Adipocyte (in vitro differentiated cells): ENCODE results near the gene SLC35F4.

Experiments used
- DNase-seq: peaks from one replicate; pipeline ENCODE4 v3.0.0-alpha.2; 2015; ENCODE audit warnings: low read depth
- H3K27me3 ChIP-seq: replicated peaks from 2 replicates; pipeline ENCODE4 v1.7.0; 2013; ENCODE audit warnings: mild to moderate bottlenecking, low read length, moderate library complexity; ENCODE audit not compliant: control insufficient read depth, insufficient read depth
- H3K36me3 ChIP-seq: 2 replicates; pipeline ENCODE4 v1.7.0; 2013; ENCODE audit warnings: low read length, mild to moderate bottlenecking, moderate library complexity; ENCODE audit not compliant: control insufficient read depth, insufficient read depth, severe bottlenecking
- H3K4me1 ChIP-seq: 2 replicates; pipeline ENCODE4 v1.7.0; 2013; ENCODE audit warnings: mild to moderate bottlenecking, low read length, moderate library complexity; ENCODE audit not compliant: control insufficient read depth, insufficient read depth
- H3K4me3 ChIP-seq: 2 replicates; pipeline ENCODE4 v1.7.0; 2013; ENCODE audit warnings: mild to moderate bottlenecking, low read length, moderate library complexity
- H3K9ac ChIP-seq: 2 replicates; pipeline ENCODE4 v1.7.0; 2013; ENCODE audit warnings: mild to moderate bottlenecking, low read length, moderate library complexity
- H3K9me3 ChIP-seq: 2 replicates; pipeline ENCODE4 v1.7.0; 2013; ENCODE audit warnings: mild to moderate bottlenecking, low read length, moderate library complexity; ENCODE audit not compliant: control insufficient read depth

Gene SLC35F4

DNA sequence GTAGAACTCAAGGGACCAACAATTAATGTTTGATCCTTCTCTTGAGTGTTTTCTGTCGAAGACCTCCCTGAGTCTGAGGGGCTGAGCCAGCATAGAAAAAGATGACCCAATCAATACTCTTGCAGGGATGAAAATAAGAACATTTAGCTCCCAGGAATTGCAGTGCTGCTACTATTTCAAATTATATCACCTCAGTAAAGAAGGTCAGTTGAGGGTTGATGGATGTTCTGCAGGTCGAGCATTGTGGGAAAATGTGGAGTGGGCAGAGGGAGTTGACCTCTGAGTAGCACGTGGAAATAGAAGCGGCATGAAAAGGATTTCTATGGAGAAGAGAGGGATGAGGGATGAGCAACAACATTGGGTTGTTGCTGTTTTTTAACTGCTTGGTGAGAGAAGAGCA lies 297.3 kb downstream of the SLC35F4 start:
- no peak overlapping the region for H3K4me3 ChIP-seq
- H3K9me3 ChIP-seq: no peaks in the 10 kb centered on the region
- H3K4me1 ChIP-seq: no peaks in the 10 kb centered on the region
- no peaks in the 10 kb centered on the region for H3K27me3 ChIP-seq
- DNase-seq: no peak
- H3K9ac ChIP-seq: no peak overlapping the region
- no peaks in the 10 kb centered on the region for H3K36me3 ChIP-seq

DNA sequence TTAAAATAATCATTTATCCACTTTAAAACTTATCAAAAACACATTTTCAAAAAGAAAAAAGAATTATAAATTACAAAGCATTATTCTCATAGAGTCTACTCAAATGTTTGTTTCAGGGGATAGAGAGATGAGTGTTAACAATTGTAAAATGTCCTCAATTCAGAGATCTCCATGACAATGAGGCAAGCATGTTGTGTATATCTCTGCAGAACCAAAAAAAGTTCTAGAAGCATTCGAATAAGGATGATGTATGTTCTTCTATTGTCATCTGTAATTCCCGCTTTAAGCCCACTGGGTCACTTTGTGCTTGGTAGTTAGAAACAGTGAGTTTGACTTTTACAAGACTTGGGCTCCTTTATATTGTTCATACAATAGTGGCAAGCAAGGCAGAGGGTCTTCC lies 298.7 kb downstream of the SLC35F4 start:
- Histone ChIP-seq H3K9ac (no peak overlapping the region), H3K4me3 (no peak overlapping the region), H3K9me3 (no peaks in the 10 kb centered on the region), H3K4me1 (no peaks in the 10 kb centered on the region), H3K27me3 (no peaks in the 10 kb centered on the region), H3K36me3 (no peaks in the 10 kb centered on the region)
- DNase-seq: no peak

DNA sequence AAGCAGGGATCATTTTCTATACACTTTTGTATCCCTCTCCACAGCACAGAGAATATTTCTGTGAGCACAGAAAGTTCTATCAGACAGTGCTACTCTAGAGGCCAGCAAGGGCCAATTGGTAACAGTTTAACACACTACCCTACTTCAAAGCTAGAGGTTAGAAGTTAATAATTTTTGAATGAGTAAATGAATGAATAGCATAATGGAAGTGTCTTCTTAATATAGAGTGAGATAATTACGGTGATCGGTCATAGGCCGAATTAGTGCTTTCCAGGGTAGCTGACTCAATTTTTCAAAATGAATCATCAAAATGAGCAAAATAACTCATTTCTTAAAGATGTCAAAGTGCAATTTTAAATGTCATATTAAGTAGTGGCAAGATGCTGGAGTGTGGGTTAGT lies 305.2 kb downstream of the SLC35F4 start:
- Histone ChIP-seq H3K27me3 (no peaks in the 10 kb centered on the region), H3K4me1 (no peaks in the 10 kb centered on the region), H3K4me3 (no peak overlapping the region), H3K9me3 (no peaks in the 10 kb centered on the region), H3K9ac (no peak overlapping the region), H3K36me3 (no peaks in the 10 kb centered on the region)
- no peak for DNase-seq

DNA sequence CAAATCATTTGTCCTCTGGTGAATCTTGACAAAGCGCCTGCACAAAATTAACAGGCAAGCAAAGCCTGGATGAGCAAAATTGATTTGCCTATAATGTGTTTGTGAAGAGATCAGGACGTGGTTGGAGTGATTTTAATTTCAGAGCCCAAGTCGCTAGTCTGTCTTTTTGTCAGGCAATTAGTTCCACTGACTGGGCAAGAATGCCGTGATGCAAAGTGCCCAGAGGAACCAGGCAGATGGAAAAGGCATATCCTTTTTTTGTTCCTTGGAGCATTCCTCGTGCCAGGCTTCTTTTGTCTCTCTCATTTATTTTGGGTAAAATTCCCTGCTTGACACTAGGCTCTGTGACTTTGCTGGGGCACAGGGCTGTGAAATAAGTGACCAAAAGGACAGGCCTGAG lies 306.3 kb downstream of the SLC35F4 start:
- Histone ChIP-seq H3K4me1 (no peaks in the 10 kb centered on the region), H3K4me3 (no peak overlapping the region), H3K36me3 (no peaks in the 10 kb centered on the region), H3K27me3 (no peaks in the 10 kb centered on the region), H3K9ac (no peak overlapping the region), H3K9me3 (no peaks in the 10 kb centered on the region)
- DNase-seq: no peak

DNA sequence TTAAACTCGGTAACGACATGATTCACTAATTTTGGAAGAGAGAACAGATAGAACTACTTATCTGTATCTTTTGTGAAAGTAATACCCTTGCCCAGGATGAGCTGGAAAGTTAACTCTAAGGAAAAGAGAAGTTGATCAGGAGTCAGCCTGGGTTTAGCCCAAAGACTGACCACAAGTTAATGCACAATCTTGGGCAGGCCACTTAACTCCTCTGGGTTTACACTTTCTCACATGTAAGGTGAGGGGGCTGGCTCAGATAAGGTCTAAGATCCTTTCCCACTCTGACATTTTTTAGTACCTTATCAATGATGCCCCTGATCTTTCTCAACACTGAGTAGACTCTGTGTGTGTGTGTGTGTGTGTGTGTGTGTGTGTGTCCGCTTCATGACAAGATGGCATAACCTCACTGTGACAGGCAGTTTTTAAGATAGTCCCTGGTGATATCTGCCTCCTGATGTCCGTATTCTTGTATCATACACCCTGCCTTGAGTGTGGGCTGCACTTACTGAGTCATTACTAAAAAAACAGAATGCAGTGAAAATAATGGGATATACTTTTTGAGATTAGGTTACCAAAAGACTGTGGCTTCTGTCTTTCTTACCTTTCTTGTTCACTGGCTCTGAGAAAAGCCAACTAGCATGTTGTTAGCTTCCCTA lies 316.0 kb downstream of the SLC35F4 start:
- Histone ChIP-seq H3K27me3 (no peaks in the 10 kb centered on the region), H3K4me1 (no peaks in the 10 kb centered on the region), H3K36me3 (no peaks in the 10 kb centered on the region), H3K9ac (no peak overlapping the region), H3K9me3 (no peaks in the 10 kb centered on the region), H3K4me3 (no peak overlapping the region)
- DNase-seq: no peak

DNA sequence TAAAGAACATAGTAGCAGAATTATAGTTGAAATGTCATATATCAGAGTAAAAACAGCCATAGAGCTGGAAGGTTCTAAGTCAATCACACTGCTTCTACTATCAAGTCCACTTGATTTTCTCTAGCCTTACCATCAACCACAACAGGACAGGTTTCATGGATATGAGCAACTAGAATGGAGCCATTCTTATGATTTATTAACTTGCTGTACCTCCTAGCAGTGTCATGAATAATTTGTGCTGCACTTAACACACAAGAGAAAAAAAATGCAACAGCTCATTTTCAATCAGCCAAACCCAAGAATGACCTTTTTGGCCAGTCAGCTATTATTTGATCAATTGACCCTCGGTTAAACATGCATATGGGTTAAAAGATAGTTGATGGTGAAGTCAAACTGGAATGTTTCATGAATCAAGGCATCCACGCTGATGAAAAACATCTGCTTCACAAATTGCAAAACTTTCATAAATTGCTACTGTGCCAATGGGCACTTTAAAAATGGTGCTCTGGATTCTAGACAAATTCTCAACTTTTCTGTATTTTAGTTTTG lies 316.8 kb downstream of the SLC35F4 start:
- no peaks in the 10 kb centered on the region for H3K36me3 ChIP-seq
- DNase-seq: no peak
- H3K4me1 ChIP-seq: no peaks in the 10 kb centered on the region
- H3K4me3 ChIP-seq: no peak overlapping the region
- H3K9me3 ChIP-seq: no peaks in the 10 kb centered on the region
- no peaks in the 10 kb centered on the region for H3K27me3 ChIP-seq
- H3K9ac ChIP-seq: no peak overlapping the region

DNA sequence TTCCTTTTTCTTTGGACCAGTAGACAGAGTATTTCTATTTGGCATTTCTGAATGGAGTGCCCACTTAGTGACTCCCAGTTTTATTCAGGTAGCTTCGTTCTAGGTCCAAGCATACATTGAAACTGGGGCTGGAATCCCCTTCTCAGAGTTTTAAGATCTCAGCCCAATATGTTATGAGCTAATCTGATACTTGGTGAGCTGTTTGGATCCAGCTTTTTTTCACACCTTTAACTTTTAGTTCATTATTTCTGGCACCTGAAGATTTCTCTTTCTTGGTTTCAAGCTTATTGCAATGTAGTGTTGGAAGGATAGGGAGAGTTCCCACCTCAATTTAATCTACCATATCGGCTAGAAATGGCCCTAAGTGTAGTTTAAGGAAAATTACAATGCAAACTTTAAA lies 318.8 kb downstream of the SLC35F4 start:
- DNase-seq: no peak
- H3K9me3 ChIP-seq: peaks cover 4% of the 10 kb centered on the region
- no peak overlapping the region for H3K4me3 ChIP-seq
- H3K9ac ChIP-seq: no peak overlapping the region
- no peaks in the 10 kb centered on the region for H3K4me1 ChIP-seq
- no peaks in the 10 kb centered on the region for H3K36me3 ChIP-seq
- no peaks in the 10 kb centered on the region for H3K27me3 ChIP-seq

DNA sequence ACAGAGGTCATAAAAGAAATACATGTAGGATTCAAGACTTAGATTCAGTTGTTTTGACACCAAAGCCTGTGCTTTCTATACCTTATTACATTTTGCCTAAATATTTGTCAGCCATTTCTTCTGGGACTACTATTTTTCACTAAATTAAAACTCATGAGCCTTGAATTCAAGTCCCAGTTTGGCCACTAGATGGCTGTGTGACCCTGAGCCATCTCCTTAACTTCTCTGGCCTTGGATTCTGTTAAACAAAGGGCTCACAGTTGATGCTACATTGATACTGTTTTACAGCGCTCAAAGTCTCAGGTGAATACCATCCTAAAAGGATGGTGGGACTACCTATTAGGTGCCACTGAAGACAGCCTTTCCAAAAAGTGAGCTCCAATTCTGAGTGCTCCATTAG lies 332.7 kb downstream of the SLC35F4 start:
- H3K4me1 ChIP-seq: no peaks in the 10 kb centered on the region
- no peak overlapping the region for H3K9ac ChIP-seq
- no peaks in the 10 kb centered on the region for H3K9me3 ChIP-seq
- H3K36me3 ChIP-seq: no peaks in the 10 kb centered on the region
- peaks cover 6% of the 10 kb centered on the region for H3K27me3 ChIP-seq
- DNase-seq: peak; percentile 17
- H3K4me3 ChIP-seq: no peak overlapping the region

DNA sequence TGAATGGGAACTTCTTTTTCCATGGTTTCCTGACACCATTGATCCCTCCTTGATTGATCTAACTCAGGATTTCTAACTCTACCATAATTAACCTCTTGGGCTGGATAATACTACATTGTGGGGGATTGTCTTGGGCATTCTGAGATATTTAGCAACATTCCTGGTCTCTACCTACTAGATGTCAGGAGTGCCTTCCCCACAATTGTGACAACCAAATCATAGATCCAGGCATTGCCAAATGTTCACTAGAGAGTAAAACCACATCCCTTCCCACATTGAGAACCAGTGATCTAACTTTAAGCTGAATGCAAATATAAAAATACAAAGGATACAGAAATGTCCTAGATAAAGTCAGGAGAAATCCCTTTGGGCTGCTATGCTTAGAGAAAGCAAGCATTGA lies 335.3 kb downstream of the SLC35F4 start:
- H3K9me3 ChIP-seq: no peaks in the 10 kb centered on the region
- H3K27me3 ChIP-seq: peaks cover 6% of the 10 kb centered on the region
- no peak overlapping the region for H3K9ac ChIP-seq
- DNase-seq: no peak
- no peaks in the 10 kb centered on the region for H3K36me3 ChIP-seq
- no peaks in the 10 kb centered on the region for H3K4me1 ChIP-seq
- H3K4me3 ChIP-seq: no peak overlapping the region

DNA sequence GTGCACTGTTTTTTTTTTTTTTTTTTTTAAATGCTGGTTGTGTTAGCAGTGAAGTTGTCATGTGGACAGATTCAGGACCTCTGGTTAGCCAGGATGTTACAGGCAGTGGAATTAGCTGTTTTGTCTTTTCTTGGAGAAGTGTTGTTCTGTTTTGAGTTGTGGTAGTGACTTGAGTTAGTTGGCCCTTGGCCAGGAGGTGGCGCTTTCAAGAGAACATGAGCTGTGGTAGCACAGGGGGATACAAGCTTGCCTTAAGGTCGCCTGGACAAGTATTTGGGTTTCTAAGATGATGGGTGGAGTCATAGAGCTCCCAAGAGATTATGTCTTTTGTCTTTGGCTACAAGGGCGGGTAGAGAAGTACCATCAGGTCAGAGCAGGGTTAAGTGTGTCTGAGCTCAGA lies 338.9 kb downstream of the SLC35F4 start:
- Histone ChIP-seq H3K4me3 (no peak overlapping the region), H3K4me1 (no peaks in the 10 kb centered on the region), H3K36me3 (no peaks in the 10 kb centered on the region), H3K9me3 (peaks cover 12% of the 10 kb centered on the region), H3K9ac (no peak overlapping the region), H3K27me3 (peaks cover 6% of the 10 kb centered on the region)
- DNase-seq: no peak

DNA sequence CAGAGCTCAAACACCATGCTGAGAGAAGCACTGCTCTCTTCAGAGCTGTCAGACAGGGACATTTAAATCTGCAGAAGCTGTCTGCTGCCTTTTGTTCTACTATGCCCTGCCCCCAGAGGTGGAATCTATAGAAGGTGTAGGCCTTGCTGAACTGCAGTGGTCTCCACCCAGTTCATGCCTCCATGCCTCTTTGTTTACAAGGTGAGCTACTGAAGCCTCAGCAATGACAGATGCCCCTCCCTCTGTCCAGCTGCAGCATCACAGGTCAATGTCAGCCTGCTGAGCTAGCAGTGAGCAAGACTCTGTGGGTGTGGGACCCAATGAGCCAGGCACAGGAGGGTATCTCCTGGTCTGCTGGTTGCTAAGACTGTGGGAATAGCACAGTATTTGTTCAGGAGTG lies 346.8 kb downstream of the SLC35F4 start:
- Histone ChIP-seq H3K4me1 (no peaks in the 10 kb centered on the region), H3K27me3 (no peaks in the 10 kb centered on the region), H3K4me3 (no peak overlapping the region), H3K9me3 (peaks cover 20% of the 10 kb centered on the region), H3K9ac (no peak overlapping the region), H3K36me3 (no peaks in the 10 kb centered on the region)
- DNase-seq: no peak
